ENCODE measurements around the gene PDCD1.
A peak's percentile ranks its signal among the peaks of the same experiment; 100 is the strongest.
"Not testable (repeated sequence)": the region's sequence is repeated elsewhere in the genome, so short reads cannot be mapped to it uniquely, and the experiment has no call there.

The PDCD1 gene

GRCh38 chr2:241850544-241851324 is 8.0 kb downstream of the PDCD1 start:
- DNase-seq = no peak

DNA sequence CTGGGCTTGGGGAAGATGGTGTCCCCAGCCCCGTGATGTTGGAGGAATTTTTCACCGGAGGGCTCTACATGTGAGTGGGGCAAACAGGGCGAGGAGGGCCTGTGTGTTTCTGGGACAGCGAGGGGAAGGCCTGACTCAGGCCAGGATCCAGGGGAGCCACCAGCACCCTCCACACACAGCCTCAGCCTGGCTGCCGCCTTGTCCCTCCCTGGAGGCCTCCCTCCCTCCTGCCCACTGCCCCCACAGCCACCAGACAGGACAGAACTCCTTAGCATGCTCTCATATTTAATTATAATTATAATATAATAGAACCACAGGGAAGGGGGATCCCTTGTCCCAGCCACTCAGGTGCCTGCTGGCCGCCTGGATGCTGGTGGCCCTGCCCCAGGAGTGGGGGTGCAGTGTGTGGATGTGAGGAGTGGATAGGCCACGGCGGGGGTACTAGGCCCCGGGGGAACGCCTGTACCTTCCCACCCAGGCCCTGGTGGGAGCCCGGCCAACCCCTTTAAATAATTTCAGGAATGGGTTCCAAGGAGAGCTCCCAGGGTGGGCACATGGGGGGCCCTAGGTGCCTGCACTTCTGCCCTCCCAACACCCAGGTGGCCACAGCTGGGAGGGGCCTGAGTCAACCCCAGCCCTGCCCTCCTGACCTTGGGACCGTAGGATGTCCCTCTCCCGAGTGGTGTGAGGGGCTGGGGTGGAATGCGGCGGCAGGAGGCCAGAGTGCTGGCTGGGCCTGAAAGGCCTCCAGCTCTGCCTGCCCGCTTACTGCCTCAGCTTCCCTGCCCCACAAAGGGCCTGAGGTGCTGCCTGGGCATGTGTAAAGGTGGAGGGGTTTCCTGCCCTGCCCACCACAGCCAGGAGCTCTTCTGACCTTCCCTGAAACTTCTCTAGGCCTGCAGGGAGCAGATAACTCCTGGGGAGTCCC is 8.8 kb downstream of the PDCD1 start:
- DNase-seq = no peak

DNA sequence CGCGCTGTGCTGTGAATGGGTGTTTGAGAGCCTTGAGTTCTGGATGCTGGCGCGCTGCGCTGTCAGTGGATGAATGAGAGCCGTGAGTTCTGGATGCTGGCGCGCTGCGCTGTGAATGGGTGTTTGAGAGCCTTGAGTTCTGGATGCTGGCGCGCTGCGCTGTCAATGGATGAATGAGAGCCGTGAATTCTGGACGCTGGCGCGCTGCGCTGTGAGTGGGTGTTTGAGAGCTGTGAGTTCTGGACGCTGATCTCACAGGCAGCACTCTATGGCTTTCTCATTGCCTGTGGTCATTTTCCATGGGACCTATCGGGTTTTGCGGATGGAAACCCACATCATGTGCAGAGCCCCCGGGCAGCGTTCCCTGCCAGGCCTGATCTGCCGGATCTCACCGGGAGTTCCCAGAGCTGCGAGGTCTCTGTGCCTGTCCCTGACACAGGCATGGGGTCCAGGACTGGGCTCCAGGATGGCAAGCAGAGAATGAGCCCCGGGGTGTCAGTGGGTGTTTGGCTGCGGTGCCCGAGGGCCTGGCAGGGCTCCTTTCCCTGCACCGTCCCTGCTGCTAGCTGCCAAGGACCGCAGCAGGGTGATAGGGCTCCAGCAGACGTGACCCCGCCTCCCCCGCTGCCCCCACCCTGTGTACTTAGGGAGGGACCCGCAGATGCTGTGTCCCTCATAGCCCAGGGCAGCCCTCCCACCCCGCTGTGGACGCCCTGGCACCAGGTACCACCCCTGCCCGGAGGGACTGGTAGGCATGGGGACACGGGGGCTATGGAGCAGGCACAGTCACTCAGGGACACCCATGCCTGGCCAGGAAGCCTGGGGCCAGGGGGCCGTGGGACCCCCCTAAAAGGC is 9.7 kb downstream of the PDCD1 start:
- DNase-seq = no peak

DNA sequence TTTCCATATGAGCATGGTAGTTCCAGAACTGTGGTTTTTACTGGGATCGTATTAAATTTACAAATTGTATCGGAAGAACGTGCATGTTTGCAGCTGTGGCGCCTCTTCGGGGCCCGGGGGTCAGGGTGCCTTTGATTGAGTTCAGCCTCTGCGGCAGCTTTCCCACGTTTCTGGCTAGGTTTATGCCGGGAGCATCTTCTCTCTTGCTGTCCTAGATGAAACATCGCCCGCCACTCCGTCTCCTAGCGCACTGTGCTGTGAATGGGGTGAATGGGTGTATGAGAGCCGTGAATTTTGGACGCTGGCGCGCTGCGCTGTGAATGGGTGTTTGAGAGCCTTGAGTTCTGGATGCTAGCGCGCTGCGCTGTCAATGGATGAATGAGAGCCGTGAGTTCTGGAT is 12.3 kb downstream of the PDCD1 start:
- DNase-seq = no peak

DNA sequence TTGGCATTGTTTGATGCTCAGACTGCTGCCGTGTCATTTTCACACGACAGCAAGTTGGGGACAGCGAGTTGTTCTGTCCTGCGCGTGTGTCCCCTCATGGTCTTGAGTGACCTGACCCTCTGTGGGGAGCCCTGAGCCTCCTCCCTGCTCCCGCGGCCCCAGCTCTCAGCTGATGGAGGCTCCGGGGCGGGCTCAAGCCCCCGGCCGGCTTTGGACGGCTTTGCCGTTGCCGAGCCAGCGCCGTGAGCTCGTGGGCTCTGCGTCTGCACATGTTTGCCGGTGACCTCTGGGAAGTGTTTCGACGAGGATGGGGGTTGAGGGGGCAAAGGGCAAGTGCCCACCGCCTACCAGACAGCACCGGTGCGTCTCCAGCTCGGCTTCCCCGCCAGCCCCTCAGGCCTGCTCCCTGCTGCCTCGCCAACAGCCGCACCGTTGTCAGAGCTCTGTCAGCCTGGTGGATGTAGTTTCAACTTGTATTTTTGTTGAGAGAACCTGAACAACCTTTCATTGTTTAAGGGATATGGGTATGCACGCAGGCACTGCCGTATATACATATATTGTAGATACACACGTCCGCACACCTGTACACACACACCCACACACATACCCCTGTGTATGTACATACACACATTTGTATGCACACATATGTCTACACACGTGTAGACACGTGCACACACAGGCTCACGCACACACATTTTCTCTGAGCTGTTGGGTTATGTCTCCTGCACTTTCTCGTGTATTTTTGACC is 13.7 kb downstream of the PDCD1 start:
- no peak for DNase-seq

- peak; percentile 70 for DNase-seq
Observed at GRCh38 chr2:241844066-241844728, 14.5 kb downstream of the PDCD1 start.

DNA sequence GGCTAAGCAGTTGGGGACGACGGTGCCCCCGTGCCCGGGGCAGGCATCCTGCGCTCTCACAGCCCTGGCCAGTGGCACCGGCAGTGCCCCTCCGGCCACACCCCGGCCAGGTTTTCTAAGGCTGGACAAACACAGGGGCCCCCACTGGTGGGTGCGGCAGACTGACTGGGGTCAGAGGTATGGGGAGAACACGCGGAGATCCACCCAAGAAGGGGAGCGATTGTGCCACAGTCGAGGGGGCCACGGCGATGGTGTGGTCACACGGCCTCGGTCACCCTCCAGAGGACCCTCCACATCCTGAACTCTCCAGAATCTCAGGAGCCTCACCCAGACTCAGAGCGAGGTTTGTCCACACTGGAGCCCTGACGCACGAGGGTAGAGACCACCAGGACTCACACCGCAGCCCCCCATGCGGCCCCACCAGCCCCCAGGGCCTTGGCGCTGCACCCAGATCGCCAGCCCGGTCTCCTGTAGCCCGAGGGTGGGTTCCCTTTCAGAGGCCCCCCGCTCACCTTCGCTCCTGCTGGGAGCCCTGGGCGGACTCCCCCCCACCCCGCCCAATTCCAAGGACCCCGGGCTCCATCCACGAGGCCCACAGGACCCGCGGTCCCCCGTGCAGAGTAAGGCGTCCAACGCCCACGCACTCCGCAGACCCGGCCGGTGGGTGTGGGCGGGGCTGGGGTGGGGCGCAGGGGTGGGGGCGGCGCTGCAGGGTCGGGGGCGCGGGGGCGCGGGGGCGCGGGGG is 15.2 kb downstream of the PDCD1 start:
- DNase-seq = no peak

GRCh38 chr2:241842620-241843211 is 16.0 kb downstream of the PDCD1 start:
- DNase-seq = no peak

GRCh38 chr2:241842067-241842415 is 16.7 kb downstream of the PDCD1 start:
- DNase-seq = no peak

GRCh38 chr2:241841181-241842066 is 17.3 kb downstream of the PDCD1 start:
- no peak for DNase-seq

DNA sequence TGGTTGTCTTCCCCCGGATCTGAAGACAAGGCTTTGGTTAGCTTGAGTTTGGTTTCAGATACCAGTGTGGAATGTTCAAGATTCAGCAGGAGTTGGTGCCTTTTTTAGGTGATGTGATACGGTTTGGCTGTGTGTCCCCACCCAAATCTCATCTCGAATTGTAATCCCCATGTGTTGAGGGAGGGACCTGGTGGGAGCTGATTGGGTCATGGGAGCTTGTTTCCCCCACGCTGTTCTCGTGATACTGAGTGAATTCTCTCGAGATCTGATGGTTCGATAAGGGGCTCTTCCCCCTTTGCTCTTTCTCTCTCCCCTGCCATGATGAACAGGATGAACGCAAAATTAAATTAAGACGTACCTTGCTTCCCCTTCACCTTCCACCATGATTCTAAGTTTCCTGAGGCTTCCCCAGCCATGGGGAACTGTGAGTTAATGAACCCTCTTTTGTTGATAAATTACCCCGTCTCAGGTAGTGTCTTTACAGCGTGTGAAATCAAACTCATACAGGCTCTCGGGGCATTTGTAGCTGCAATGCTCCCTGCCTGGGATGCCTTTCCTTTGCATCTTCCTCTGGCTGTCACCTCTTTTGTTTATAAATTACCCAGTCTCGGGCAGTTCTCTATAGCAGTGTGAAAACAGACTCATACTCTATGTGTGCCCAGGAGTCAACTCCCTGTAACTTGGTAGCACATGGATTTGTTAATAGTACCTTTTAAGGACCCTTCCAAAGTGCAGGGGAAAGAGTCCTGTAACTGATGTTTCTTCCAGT is 21.3 kb downstream of the PDCD1 start:
- DNase-seq = no peak

DNA sequence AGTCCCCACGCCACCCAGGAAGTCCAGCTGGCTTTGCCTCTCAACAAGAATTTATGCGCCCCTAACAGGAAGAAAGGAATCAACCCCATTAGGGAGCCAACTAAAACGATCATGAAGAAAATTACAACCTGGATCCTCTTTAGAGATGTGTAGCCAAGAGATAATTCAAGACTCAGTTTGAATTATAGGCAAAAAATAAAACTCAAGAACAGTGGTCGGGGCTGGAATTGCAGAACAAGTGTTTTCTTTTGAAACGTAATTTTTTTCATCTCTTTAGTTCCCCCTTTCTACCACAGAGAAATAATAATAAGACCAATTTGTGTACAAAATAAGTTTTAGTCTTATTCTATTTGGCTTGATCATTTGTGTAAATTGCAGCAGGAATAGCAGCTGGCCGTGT is 22.4 kb downstream of the PDCD1 start:
- DNase-seq = no peak

DNA sequence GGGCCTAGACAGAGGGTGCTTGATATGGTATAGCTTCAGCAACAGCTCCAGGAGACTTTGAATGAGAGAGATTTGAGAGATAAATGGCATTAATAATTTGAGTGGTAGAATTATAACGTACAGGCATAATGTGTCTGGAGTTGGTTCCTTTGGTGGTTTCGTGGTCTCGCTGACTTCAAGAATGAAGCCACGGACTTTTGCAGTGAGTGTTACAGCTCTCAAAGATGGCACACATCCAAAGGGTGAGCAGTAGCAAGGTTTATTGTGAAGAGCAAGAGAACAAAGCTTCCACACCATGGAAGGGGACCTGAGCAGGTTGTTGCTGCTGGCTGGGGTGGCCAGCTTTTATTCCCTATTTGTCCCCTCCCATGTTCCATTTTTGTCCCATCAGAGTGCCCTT is 23.1 kb downstream of the PDCD1 start:
- no peak for DNase-seq

DNA sequence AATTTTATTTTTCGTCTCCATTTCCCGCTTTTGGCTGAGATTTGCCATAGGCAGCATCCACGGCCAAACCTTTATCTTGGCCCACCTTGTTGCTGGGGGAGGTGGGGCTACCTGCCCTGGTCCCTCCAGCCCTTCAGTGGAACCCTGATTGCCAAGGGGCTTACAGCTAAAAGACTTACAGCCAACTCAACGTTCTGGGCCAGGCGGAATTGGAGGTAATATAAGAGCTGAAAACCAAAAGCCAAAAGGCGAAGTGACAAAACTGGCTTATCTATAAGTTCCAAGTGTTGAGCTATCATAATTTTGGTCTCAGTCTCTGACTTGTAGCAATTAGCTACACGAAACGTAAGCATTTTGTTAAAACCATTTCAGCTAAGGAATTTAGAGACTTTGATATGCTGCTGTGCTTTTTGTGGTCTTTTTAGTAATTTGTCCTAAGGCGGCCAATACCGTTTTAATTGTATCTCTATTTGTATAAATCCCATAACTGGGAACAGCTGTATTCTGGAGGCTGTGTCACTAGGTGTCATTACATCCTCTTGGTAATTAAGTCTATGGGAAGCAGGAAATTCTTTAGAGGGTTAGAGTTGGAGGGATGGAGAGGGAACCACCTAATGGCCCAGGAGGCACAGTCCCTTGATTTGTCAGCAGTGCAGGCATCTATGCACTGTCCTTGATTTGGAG is 24.0 kb downstream of the PDCD1 start:
- DNase-seq = no peak

GRCh38 chr2:241833756-241834526 is 24.8 kb downstream of the PDCD1 start:
- DNase-seq = not testable (repeated sequence)

- DNase-seq = no peak
Observed at GRCh38 chr2:241833101-241833663, 25.5 kb downstream of the PDCD1 start.

DNA sequence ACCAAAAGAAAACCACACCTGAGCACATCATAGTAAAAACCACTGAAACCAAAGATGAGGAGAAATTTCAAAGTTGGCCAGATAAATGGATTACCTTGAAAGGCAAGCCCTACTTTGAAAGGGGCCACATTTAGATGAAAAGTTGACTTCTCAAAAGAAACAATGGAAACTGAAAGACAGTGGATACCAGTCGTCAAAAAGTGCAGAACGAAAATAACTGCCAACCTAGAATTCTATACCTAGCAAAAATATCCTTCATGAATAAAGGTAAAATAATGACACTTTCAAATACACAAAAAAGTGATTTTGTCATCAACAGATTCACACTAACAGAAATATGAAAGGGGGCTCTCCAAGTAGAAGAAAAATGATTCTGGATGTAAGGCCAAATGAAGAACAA is 31.3 kb downstream of the PDCD1 start:
- no peak for DNase-seq
